ENCODE measurements around the gene SEL1L3. TPM values are rescaled to one million over a fixed set of nuclear protein-coding genes. Genes with fewer than 3 reads are reported as not detected.

SEL1L3 gene
- total RNA-seq, 1 experiment from 2014 or later: 31.9 TPM

- H3K9me3 ChIP-seq (ENCODE audit: low read length): no peaks in the 10 kb centered on the region
- BruUV-seq (replicated peaks): no TSS peak
- ChIA-PET POLR2A (ENCODE audit: unreplicated experiment) (no interaction called here), CTCF (no interaction called here)
- no peaks in the 10 kb centered on the region for H3K27me3 ChIP-seq (ENCODE audit: low read length)
- ATAC-seq (no peak), DNase-seq (no peak)
- TF ChIP-seq EZH2phosphoT487 (IDR thresholded peaks at IDR 0.05; ENCODE audit: borderline replicate concordance, low read length) (no peak), EZH2 (IDR thresholded peaks at IDR 0.05; ENCODE audit: low read length, unreplicated experiment) (no peak)
- TF ChIP-seq, protein P1, sequence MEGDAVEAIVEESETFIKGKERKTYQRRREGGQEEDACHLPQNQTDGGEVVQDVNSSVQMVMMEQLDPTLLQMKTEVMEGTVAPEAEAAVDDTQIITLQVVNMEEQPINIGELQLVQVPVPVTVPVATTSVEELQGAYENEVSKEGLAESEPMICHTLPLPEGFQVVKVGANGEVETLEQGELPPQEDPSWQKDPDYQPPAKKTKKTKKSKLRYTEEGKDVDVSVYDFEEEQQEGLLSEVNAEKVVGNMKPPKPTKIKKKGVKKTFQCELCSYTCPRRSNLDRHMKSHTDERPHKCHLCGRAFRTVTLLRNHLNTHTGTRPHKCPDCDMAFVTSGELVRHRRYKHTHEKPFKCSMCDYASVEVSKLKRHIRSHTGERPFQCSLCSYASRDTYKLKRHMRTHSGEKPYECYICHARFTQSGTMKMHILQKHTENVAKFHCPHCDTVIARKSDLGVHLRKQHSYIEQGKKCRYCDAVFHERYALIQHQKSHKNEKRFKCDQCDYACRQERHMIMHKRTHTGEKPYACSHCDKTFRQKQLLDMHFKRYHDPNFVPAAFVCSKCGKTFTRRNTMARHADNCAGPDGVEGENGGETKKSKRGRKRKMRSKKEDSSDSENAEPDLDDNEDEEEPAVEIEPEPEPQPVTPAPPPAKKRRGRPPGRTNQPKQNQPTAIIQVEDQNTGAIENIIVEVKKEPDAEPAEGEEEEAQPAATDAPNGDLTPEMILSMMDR (conservative IDR thresholded peaks at IDR 0.05; ENCODE audit: low read depth, low read length): no peak
- peaks cover 14% of the 10 kb centered on the region; the same call in 1 of the 2 replicates for H3K4me1 ChIP-seq (ENCODE audit: insufficient read depth, low read length)
- no peak overlapping the region for H3K4me2 ChIP-seq (ENCODE audit: low read length)
- H3K79me2 ChIP-seq (ENCODE audit: low read length): no peaks in the 10 kb centered on the region
- no peaks in the 10 kb centered on the region for H3F3A ChIP-seq (ENCODE audit: low read length, unreplicated experiment)
- H3K4me3 ChIP-seq (ENCODE audit: low read length): no peak overlapping the region
- H4K20me1 ChIP-seq (ENCODE audit: low read length): no peaks in the 10 kb centered on the region
- H3K9me2 ChIP-seq (replicated peaks; ENCODE audit: low read length): no peaks in the 10 kb centered on the region
- no peak overlapping the region for H3K9ac ChIP-seq (ENCODE audit: low read length)
- no peaks in the 10 kb centered on the region; the same call in 1 of the 2 replicates for H3K36me3 ChIP-seq (ENCODE audit: low read depth, low read length)
- no peak overlapping the region for H2AFZ ChIP-seq (ENCODE audit: low read length)
- no peak overlapping the region for H3K27ac ChIP-seq (ENCODE audit: low read length)
- intact Hi-C loops (cut with micrococcal nuclease): no loop called here
Measured at GRCh38 chr4:25807102-25807728, 55.6 kb downstream of the SEL1L3 start.

GRCh38 chr4:25805255-25805860 lies 57.4 kb downstream of the SEL1L3 start:
- no peaks in the 10 kb centered on the region for H3K27me3 ChIP-seq (ENCODE audit: low read length)
- ATAC-seq (peak; percentile 33; the same call in 1 of the 2 replicates), DNase-seq (peak; percentile 17)
- 0 out of 2 replicates have a peak, but pooled peaks cover 8% of the 10 kb centered on the region for H3K4me1 ChIP-seq (ENCODE audit: insufficient read depth, low read length)
- H3K9me2 ChIP-seq (replicated peaks; ENCODE audit: low read length): no peaks in the 10 kb centered on the region
- ChIA-PET POLR2A (ENCODE audit: unreplicated experiment) (no interaction called here), CTCF (no interaction called here)
- H3F3A ChIP-seq (ENCODE audit: low read length, unreplicated experiment): no peaks in the 10 kb centered on the region
- H2AFZ ChIP-seq (ENCODE audit: low read length): no peak overlapping the region
- no TSS peak for BruUV-seq (replicated peaks)
- intact Hi-C loops (cut with micrococcal nuclease): no loop called here
- H4K20me1 ChIP-seq (ENCODE audit: low read length): no peaks in the 10 kb centered on the region
- no peak overlapping the region for H3K4me2 ChIP-seq (ENCODE audit: low read length)
- H3K36me3 ChIP-seq (ENCODE audit: low read depth, low read length): no peaks in the 10 kb centered on the region; the same call in 1 of the 2 replicates
- H3K9ac ChIP-seq (ENCODE audit: low read length): no peak overlapping the region
- no peaks in the 10 kb centered on the region for H3K9me3 ChIP-seq (ENCODE audit: low read length)
- H3K79me2 ChIP-seq (ENCODE audit: low read length): no peaks in the 10 kb centered on the region
- TF ChIP-seq EZH2 (IDR thresholded peaks at IDR 0.05; ENCODE audit: low read length, unreplicated experiment) (no peak), EZH2phosphoT487 (IDR thresholded peaks at IDR 0.05; ENCODE audit: borderline replicate concordance, low read length) (no peak)
- TF ChIP-seq, protein P1 (conservative IDR thresholded peaks at IDR 0.05; ENCODE audit: low read depth, low read length): no peak
- no peak overlapping the region for H3K4me3 ChIP-seq (ENCODE audit: low read length)
- no peak overlapping the region for H3K27ac ChIP-seq (ENCODE audit: low read length)

- BruUV-seq (replicated peaks): no TSS peak
- TF ChIP-seq, protein P1 (conservative IDR thresholded peaks at IDR 0.05; ENCODE audit: low read depth, low read length): no peak
- TF ChIP-seq EZH2phosphoT487 (IDR thresholded peaks at IDR 0.05; ENCODE audit: borderline replicate concordance, low read length): no peak
- H3K36me3 ChIP-seq (ENCODE audit: low read depth, low read length): no peaks in the 10 kb centered on the region; the same call in 1 of the 2 replicates
- ATAC-seq: no peak
- H3K9ac ChIP-seq (ENCODE audit: low read length): no peak overlapping the region
- 0 out of 2 replicates have a peak, but pooled peaks cover 8% of the 10 kb centered on the region for H3K4me1 ChIP-seq (ENCODE audit: insufficient read depth, low read length)
- intact Hi-C loops (cut with micrococcal nuclease): no loop called here
- CTCF ChIA-PET: no interaction called here
- no peak overlapping the region for H2AFZ ChIP-seq (ENCODE audit: low read length)
- no peak overlapping the region for H3K27ac ChIP-seq (ENCODE audit: low read length)
- DNase-seq: no peak
- no peak overlapping the region for H3K4me2 ChIP-seq (ENCODE audit: low read length)
- POLR2A ChIA-PET (ENCODE audit: unreplicated experiment): no interaction called here
- H3F3A ChIP-seq (ENCODE audit: low read length, unreplicated experiment): no peaks in the 10 kb centered on the region
- no peak overlapping the region for H3K4me3 ChIP-seq (ENCODE audit: low read length)
- no peaks in the 10 kb centered on the region for H3K79me2 ChIP-seq (ENCODE audit: low read length)
- H4K20me1 ChIP-seq (ENCODE audit: low read length): no peaks in the 10 kb centered on the region
- H3K27me3 ChIP-seq (ENCODE audit: low read length): no peaks in the 10 kb centered on the region
- no peaks in the 10 kb centered on the region for H3K9me3 ChIP-seq (ENCODE audit: low read length)
- no peaks in the 10 kb centered on the region for H3K9me2 ChIP-seq (replicated peaks; ENCODE audit: low read length)
Measured at GRCh38 chr4:25803720-25804225, 59.0 kb downstream of the SEL1L3 start.

Data from PC-3 (cell line).